ENCODE results near the gene FANCD2OS.
"Not testable (repeated sequence)": the region's sequence is repeated elsewhere in the genome, so short reads cannot be mapped to it uniquely, and the experiment has no call there.

DNA sequence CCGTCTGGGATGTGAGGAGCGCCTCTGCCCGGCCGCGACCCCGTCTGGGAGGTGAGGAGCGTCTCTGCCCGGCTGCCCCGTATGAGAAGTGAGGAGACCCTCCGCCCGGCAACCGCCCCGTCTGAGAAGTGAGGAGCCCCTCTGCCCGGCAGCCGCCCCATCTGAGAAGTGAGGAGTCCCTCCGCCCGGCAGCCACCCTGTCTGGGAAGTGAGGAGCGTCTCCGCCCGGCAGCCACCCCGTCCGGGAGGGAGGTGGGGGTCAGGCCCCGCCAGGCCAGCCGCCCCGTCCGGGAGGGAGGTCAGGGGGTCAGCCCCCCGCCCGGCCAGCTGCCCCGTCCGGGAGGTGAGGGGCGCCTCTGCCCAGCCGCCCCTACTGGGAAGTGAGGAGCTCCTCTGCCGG lies 38.0 kb downstream of the FANCD2OS start:
- not testable (repeated sequence) for TF ChIP-seq FOXA1 (IDR thresholded peaks at IDR 0.05); FOXM1 (IDR thresholded peaks at IDR 0.05; ENCODE audit: borderline replicate concordance); ZNF384 (IDR thresholded peaks at IDR 0.05); L3MBTL2 (conservative IDR thresholded peaks at IDR 0.05)

Data from HEK293T (cell line).